ENCODE results near the gene SAMD10. TPM values are rescaled to one million over a fixed set of nuclear protein-coding genes. Genes with fewer than 3 reads are reported as not detected.

Gene SAMD10
- total and polyA plus RNA-seq, 2 experiments from 2014 or later: 20.3 to 36.5 TPM

- no peak for TF ChIP-seq CTCF (IDR thresholded peaks at IDR 0.05; ENCODE audit: low read depth, low read length)
- Histone ChIP-seq H3K27me3 (no peaks in the 10 kb centered on the region), H3K4me1 (ENCODE audit: low read depth) (no peaks in the 10 kb centered on the region), H3K4me3 (no peak overlapping the region), H3K27ac (peak overlapping the region; percentile 69), H3K9me3 (ENCODE audit: low read depth) (no peaks in the 10 kb centered on the region), H3K36me3 (peaks cover 24% of the 10 kb centered on the region)
- peak; percentile 12 to 74 for DNase-seq (ENCODE audit: low read depth in 1 of 2, low spot score in 1 of 2)
These were observed 37.0 kb downstream of the SAMD10 start for GRCh38 chr20:63942250-63942951.

- H3K9me3 ChIP-seq (ENCODE audit: low read depth): no peaks in the 10 kb centered on the region
- no peaks in the 10 kb centered on the region for H3K4me1 ChIP-seq (ENCODE audit: low read depth)
- peak; percentile 15 to 32 for DNase-seq (ENCODE audit: low read depth in 1 of 2, low spot score in 1 of 2)
- no peaks in the 10 kb centered on the region for H3K27me3 ChIP-seq
- H3K4me3 ChIP-seq: no peak overlapping the region
- no peak for TF ChIP-seq CTCF (IDR thresholded peaks at IDR 0.05; ENCODE audit: low read depth, low read length)
- peaks cover 24% of the 10 kb centered on the region for H3K36me3 ChIP-seq
- H3K27ac ChIP-seq: no peak overlapping the region
These were observed 38.0 kb downstream of the SAMD10 start for GRCh38 chr20:63941282-63942081.

- Histone ChIP-seq H3K36me3 (peaks cover 22% of the 10 kb centered on the region), H3K27me3 (no peaks in the 10 kb centered on the region), H3K4me1 (ENCODE audit: low read depth) (no peaks in the 10 kb centered on the region), H3K9me3 (ENCODE audit: low read depth) (no peaks in the 10 kb centered on the region), H3K27ac (no peak overlapping the region), H3K4me3 (no peak overlapping the region)
- DNase-seq (ENCODE audit: low read depth in 1 of 2, low spot score in 1 of 2): no peak
- TF ChIP-seq CTCF (IDR thresholded peaks at IDR 0.05; ENCODE audit: low read depth, low read length): no peak
These were observed 38.8 kb downstream of the SAMD10 start for GRCh38 chr20:63940472-63941266.

- Histone ChIP-seq H3K4me3 (no peak overlapping the region), H3K27me3 (no peaks in the 10 kb centered on the region), H3K9me3 (ENCODE audit: low read depth) (no peaks in the 10 kb centered on the region), H3K4me1 (ENCODE audit: low read depth) (no peaks in the 10 kb centered on the region), H3K36me3 (peaks cover 22% of the 10 kb centered on the region), H3K27ac (no peak overlapping the region)
- no peak for TF ChIP-seq CTCF (IDR thresholded peaks at IDR 0.05; ENCODE audit: low read depth, low read length)
- no peak for DNase-seq (ENCODE audit: low read depth in 1 of 2, low spot score in 1 of 2)
These were observed 39.4 kb downstream of the SAMD10 start for GRCh38 chr20:63940071-63940471.

- H3K9me3 ChIP-seq (ENCODE audit: low read depth): no peaks in the 10 kb centered on the region
- H3K4me1 ChIP-seq (ENCODE audit: low read depth): no peaks in the 10 kb centered on the region
- DNase-seq (ENCODE audit: low read depth in 1 of 2, low spot score in 1 of 2): no peak
- peaks cover 17% of the 10 kb centered on the region for H3K36me3 ChIP-seq
- no peak overlapping the region for H3K4me3 ChIP-seq
- TF ChIP-seq CTCF (IDR thresholded peaks at IDR 0.05; ENCODE audit: low read depth, low read length): no peak
- H3K27me3 ChIP-seq: no peaks in the 10 kb centered on the region
- H3K27ac ChIP-seq: no peak overlapping the region
These were observed 40.1 kb downstream of the SAMD10 start for GRCh38 chr20:63939061-63939935.

Data from cardiac muscle cell (in vitro differentiated cells and primary cell).